ENCODE measurements around the gene ZNF215. TPM values are rescaled to one million over a fixed set of nuclear protein-coding genes. Genes with fewer than 3 reads are reported as not detected.

The ZNF215 gene
- total RNA-seq, 2 donors from 2014 or later: 4.9 to 7.3 TPM

GRCh38 chr11:6889835-6890234 lies 36.4 kb upstream of the ZNF215 start:
- Histone ChIP-seq H3K4me1 (no peaks in the 10 kb centered on the region), H3K36me3 (replicated peaks in 1 of 2; ENCODE audit: insufficient read depth in 1 of 2, low read depth in 2 of 2) (no peaks in the 10 kb centered on the region), H3K4me3 (no peak overlapping the region), H3K27me3 (no peaks in the 10 kb centered on the region), H3K27ac (no peak overlapping the region), H3K9me3 (no peaks in the 10 kb centered on the region)
- ATAC-seq (no peak), DNase-seq (no peak)
- 74 to 86% methylated on average over 1 of the region's 1 CpG for WGBS, 2 donors
- intact Hi-C loops (cut with DNase I): no loop called here
- no peak for TF ChIP-seq POLR2A (IDR thresholded peaks at IDR 0.05)
- TF ChIP-seq CTCF (IDR thresholded peaks at IDR 0.05): no peak

GRCh38 chr11:6892400-6892799 lies 33.8 kb upstream of the ZNF215 start, which contains the start of gene OR2D2:
OR2D2 (minus strand) TSS chr11:6892500; CDS start chr11:6892500, 0 bp downstream.
- DNase-seq (no peak), ATAC-seq (no peak)
- no peaks in the 10 kb centered on the region for H3K4me1 ChIP-seq
- no peak within 1 kb of the TSS for H3K4me3 ChIP-seq
- no peaks in the 10 kb centered on the region for H3K9me3 ChIP-seq
- H3K27me3 ChIP-seq: no peaks in the 10 kb centered on the region
- intact Hi-C loops (cut with DNase I): no loop called here
- 93% methylated on average over 2 of the region's 2 CpGs for WGBS, 2 donors
- no peak for TF ChIP-seq CTCF (IDR thresholded peaks at IDR 0.05)
- no peak within 1 kb of the TSS for H3K27ac ChIP-seq
- H3K36me3 ChIP-seq (replicated peaks in 1 of 2; ENCODE audit: insufficient read depth in 1 of 2, low read depth in 2 of 2): no peaks in the 10 kb centered on the region

DNA sequence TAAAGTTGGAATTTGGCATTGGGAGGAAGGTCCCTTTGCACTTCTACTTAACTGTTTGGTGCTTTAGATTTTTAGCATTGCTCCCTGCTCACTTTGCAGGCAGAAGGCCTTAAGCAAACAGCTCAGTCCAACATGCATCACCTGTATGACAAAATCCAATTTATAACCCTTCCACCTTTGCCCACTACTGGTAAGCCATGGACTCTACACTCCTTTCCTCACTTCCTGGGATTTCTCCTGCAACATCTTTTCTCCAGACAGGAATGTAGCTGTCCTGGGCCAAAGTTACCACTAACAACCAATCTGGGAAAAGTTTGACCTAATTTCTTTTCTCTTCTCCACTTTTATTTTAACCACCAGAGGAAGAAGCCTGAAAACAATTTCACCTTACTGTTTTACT lies 32.1 kb upstream of the ZNF215 start:
- Histone ChIP-seq H3K36me3 (replicated peaks in 1 of 2; ENCODE audit: insufficient read depth in 1 of 2, low read depth in 2 of 2) (no peaks in the 10 kb centered on the region), H3K27me3 (no peaks in the 10 kb centered on the region), H3K4me3 (no peak overlapping the region), H3K27ac (no peak overlapping the region), H3K4me1 (no peaks in the 10 kb centered on the region), H3K9me3 (no peaks in the 10 kb centered on the region)
- ATAC-seq: no peak
- no peak for DNase-seq
- intact Hi-C loops (cut with DNase I): no loop called here
- TF ChIP-seq CTCF (IDR thresholded peaks at IDR 0.05) (no peak), POLR2A (IDR thresholded peaks at IDR 0.05) (no peak)

DNA sequence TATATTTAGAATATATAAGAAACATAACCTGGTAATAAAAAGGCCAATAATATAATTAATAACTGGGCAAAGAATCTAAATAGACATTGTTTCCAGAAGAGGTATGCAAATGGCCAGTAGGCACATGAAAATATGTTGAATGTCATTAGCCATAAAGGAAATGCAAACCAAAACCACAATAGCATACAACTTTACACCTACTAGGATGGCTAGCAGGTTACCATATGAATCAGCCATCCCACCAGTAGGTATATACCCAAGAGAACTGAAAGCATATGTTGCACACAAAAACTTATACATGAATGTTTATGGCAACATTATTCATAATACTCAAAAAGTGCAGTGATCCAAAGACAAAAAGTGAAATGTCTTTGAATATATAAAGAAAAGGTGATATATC lies 31.2 kb upstream of the ZNF215 start:
- no peak for TF ChIP-seq CTCF (IDR thresholded peaks at IDR 0.05)
- TF ChIP-seq POLR2A (IDR thresholded peaks at IDR 0.05): no peak
- intact Hi-C loops (cut with DNase I): no loop called here
- H3K36me3 ChIP-seq (replicated peaks in 1 of 2; ENCODE audit: insufficient read depth in 1 of 2, low read depth in 2 of 2): no peaks in the 10 kb centered on the region
- H3K4me3 ChIP-seq: no peak overlapping the region
- H3K27ac ChIP-seq: no peak overlapping the region
- H3K27me3 ChIP-seq: no peaks in the 10 kb centered on the region
- no peak for ATAC-seq
- H3K4me1 ChIP-seq: no peaks in the 10 kb centered on the region
- no peak for DNase-seq
- H3K9me3 ChIP-seq: no peaks in the 10 kb centered on the region

DNA sequence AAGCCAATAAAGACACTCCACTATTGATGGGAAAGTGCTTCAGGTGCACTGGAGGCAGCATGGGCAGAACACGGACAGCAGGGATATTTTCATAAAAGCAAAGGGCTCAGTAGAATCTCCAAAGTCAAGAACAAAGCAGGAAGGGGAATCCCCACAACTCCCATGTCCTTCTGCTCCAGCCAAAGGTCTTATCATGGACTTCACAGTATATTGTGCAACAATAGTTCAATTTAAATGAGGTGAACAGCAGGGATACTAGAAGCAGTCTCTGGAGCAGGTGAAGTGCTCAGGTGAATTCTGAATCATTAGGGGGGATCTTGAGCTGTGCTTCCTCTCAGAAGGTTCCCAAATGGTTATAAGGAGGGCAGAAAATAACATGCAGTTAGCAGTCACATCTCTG lies 27.3 kb upstream of the ZNF215 start:
- Histone ChIP-seq H3K27ac (no peak overlapping the region), H3K36me3 (replicated peaks in 1 of 2; ENCODE audit: insufficient read depth in 1 of 2, low read depth in 2 of 2) (no peaks in the 10 kb centered on the region), H3K27me3 (no peaks in the 10 kb centered on the region), H3K4me3 (no peak overlapping the region), H3K4me1 (no peaks in the 10 kb centered on the region), H3K9me3 (no peaks in the 10 kb centered on the region)
- intact Hi-C loops (cut with DNase I): no loop called here
- DNase-seq (no peak), ATAC-seq (no peak)
- TF ChIP-seq CTCF (IDR thresholded peaks at IDR 0.05): no peak
- no peak for TF ChIP-seq POLR2A (IDR thresholded peaks at IDR 0.05)
- 60 to 71% methylated on average over 1 of the region's 1 CpG for WGBS, 2 donors

All from body of pancreas (tissue), 4 donors.